ENCODE measurements around the gene CSNK1G2.

Gene CSNK1G2

GRCh38 chr19:1917146-1917545, 23.8 kb upstream of the CSNK1G2 start:
- Histone ChIP-seq H3K27ac (ENCODE audit: low read depth, low read length) (no peak overlapping the region), H3K27me3 (ENCODE audit: control insufficient read depth in 5 of 5, insufficient read depth in 4 of 5, low read length in 5 of 5) (no peaks in the 10 kb centered on the region), H3K9ac (ENCODE audit: low read length in 5 of 5) (no peak overlapping the region), H3K4me3 (ENCODE audit: low read depth in 1 of 5, low read length in 5 of 5) (no peak overlapping the region), H3K36me3 (ENCODE audit: control insufficient read depth in 5 of 5, insufficient read depth in 5 of 5, low read length in 5 of 5) (peaks cover 0 to 83% (median 54%) of the 10 kb centered on the region in 5 donors), H3K4me1 (ENCODE audit: control insufficient read depth in 5 of 5, insufficient read depth in 5 of 5, low read length in 5 of 5) (no peaks in the 10 kb centered on the region), H3K9me3 (ENCODE audit: control insufficient read depth in 5 of 5, low read length in 5 of 5) (no peaks in the 10 kb centered on the region)

DNA sequence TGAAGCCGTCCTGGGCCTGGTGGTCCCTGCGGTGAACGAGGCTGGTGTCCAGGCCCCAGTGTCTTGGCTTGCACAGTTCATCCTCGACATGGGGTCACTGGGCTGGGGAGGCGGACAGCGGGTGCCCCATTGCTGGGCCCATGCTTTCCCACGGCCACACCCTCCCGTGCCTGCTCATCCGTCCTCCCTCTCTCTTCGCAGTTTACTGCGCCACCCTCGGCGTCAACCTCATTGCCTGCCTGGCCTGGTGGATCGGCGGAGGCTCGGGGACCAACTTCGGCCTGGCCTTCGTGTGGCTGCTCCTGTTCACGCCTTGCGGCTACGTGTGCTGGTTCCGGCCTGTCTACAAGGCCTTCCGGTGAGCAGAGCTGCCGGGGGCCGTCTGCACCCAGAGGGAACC, 23.0 kb upstream of the CSNK1G2 start:
- no peaks in the 10 kb centered on the region for H3K4me1 ChIP-seq (ENCODE audit: control insufficient read depth in 5 of 5, insufficient read depth in 5 of 5, low read length in 5 of 5)
- no peaks in the 10 kb centered on the region for H3K27me3 ChIP-seq (ENCODE audit: control insufficient read depth in 5 of 5, insufficient read depth in 4 of 5, low read length in 5 of 5)
- H3K27ac ChIP-seq (ENCODE audit: low read depth, low read length): no peak overlapping the region
- H3K9me3 ChIP-seq (ENCODE audit: control insufficient read depth in 5 of 5, low read length in 5 of 5): peaks cover 0 to 4% (median 0%) of the 10 kb centered on the region in 5 donors
- H3K36me3 ChIP-seq (ENCODE audit: control insufficient read depth in 5 of 5, insufficient read depth in 5 of 5, low read length in 5 of 5): peaks cover 0 to 81% (median 54%) of the 10 kb centered on the region in 5 donors
- no peak overlapping the region for H3K4me3 ChIP-seq (ENCODE audit: low read depth in 1 of 5, low read length in 5 of 5)
- no peak overlapping the region for H3K9ac ChIP-seq (ENCODE audit: low read length in 5 of 5)

DNA sequence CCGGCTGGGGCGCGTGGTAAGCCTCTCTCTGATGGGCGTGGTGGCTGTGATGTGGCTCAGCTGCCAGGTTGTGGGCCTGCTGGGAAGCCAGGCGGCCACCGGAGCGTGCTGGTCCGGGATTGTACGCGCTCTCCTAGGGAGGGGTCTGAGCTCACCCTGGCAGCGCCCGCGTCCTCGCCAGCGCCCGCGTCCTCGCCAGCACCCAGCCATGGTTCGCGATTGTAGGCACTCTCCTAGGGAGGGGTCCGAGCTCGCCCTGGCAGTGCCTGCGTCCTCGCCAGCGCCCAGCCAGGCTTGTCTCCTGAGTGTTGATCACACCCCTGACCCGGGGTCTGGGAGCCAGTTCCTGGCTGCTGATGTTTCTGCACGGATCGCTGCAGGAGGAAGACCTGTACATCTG, 22.0 kb upstream of the CSNK1G2 start:
- Histone ChIP-seq H3K4me1 (ENCODE audit: control insufficient read depth in 5 of 5, insufficient read depth in 5 of 5, low read length in 5 of 5) (no peaks in the 10 kb centered on the region), H3K4me3 (ENCODE audit: low read depth in 1 of 5, low read length in 5 of 5) (no peak overlapping the region), H3K27ac (ENCODE audit: low read depth, low read length) (no peak overlapping the region), H3K9ac (ENCODE audit: low read length in 5 of 5) (no peak overlapping the region), H3K36me3 (ENCODE audit: control insufficient read depth in 5 of 5, insufficient read depth in 5 of 5, low read length in 5 of 5) (peaks cover 0 to 78% (median 50%) of the 10 kb centered on the region in 5 donors), H3K9me3 (ENCODE audit: control insufficient read depth in 5 of 5, low read length in 5 of 5) (peaks cover 0 to 4% (median 0%) of the 10 kb centered on the region in 5 donors), H3K27me3 (ENCODE audit: control insufficient read depth in 5 of 5, insufficient read depth in 4 of 5, low read length in 5 of 5) (no peaks in the 10 kb centered on the region)

- no peaks in the 10 kb centered on the region for H3K27me3 ChIP-seq (ENCODE audit: control insufficient read depth in 5 of 5, insufficient read depth in 4 of 5, low read length in 5 of 5)
- H3K36me3 ChIP-seq (ENCODE audit: control insufficient read depth in 5 of 5, insufficient read depth in 5 of 5, low read length in 5 of 5): peaks cover 0 to 79% (median 55%) of the 10 kb centered on the region in 5 donors
- H3K4me3 ChIP-seq (ENCODE audit: low read depth in 1 of 5, low read length in 5 of 5): no peak overlapping the region
- no peak overlapping the region for H3K27ac ChIP-seq (ENCODE audit: low read depth, low read length)
- H3K9ac ChIP-seq (ENCODE audit: low read length in 5 of 5): no peak overlapping the region
- no peaks in the 10 kb centered on the region for H3K4me1 ChIP-seq (ENCODE audit: control insufficient read depth in 5 of 5, insufficient read depth in 5 of 5, low read length in 5 of 5)
- peaks cover 0 to 4% (median 0%) of the 10 kb centered on the region in 5 donors for H3K9me3 ChIP-seq (ENCODE audit: control insufficient read depth in 5 of 5, low read length in 5 of 5)
Measured at GRCh38 chr19:1920644-1921043, 20.3 kb upstream of the CSNK1G2 start.

GRCh38 chr19:1921326-1921725, 19.6 kb upstream of the CSNK1G2 start:
- no peak overlapping the region for H3K9ac ChIP-seq (ENCODE audit: low read length in 5 of 5)
- peaks cover 0 to 4% (median 0%) of the 10 kb centered on the region in 5 donors for H3K9me3 ChIP-seq (ENCODE audit: control insufficient read depth in 5 of 5, low read length in 5 of 5)
- H3K4me3 ChIP-seq (ENCODE audit: low read depth in 1 of 5, low read length in 5 of 5): no peak overlapping the region
- no peak overlapping the region for H3K27ac ChIP-seq (ENCODE audit: low read depth, low read length)
- H3K4me1 ChIP-seq (ENCODE audit: control insufficient read depth in 5 of 5, insufficient read depth in 5 of 5, low read length in 5 of 5): no peaks in the 10 kb centered on the region
- H3K27me3 ChIP-seq (ENCODE audit: control insufficient read depth in 5 of 5, insufficient read depth in 4 of 5, low read length in 5 of 5): no peaks in the 10 kb centered on the region
- peaks cover 0 to 77% (median 55%) of the 10 kb centered on the region in 5 donors for H3K36me3 ChIP-seq (ENCODE audit: control insufficient read depth in 5 of 5, insufficient read depth in 5 of 5, low read length in 5 of 5)

- no peaks in the 10 kb centered on the region for H3K27me3 ChIP-seq (ENCODE audit: control insufficient read depth in 5 of 5, insufficient read depth in 4 of 5, low read length in 5 of 5)
- no peak overlapping the region for H3K4me3 ChIP-seq (ENCODE audit: low read depth in 1 of 5, low read length in 5 of 5)
- H3K27ac ChIP-seq (ENCODE audit: low read depth, low read length): no peak overlapping the region
- H3K36me3 ChIP-seq (ENCODE audit: control insufficient read depth in 5 of 5, insufficient read depth in 5 of 5, low read length in 5 of 5): peaks cover 0 to 76% (median 54%) of the 10 kb centered on the region in 5 donors
- no peak overlapping the region for H3K9ac ChIP-seq (ENCODE audit: low read length in 5 of 5)
- no peaks in the 10 kb centered on the region for H3K4me1 ChIP-seq (ENCODE audit: control insufficient read depth in 5 of 5, insufficient read depth in 5 of 5, low read length in 5 of 5)
- H3K9me3 ChIP-seq (ENCODE audit: control insufficient read depth in 5 of 5, low read length in 5 of 5): peaks cover 0 to 4% (median 0%) of the 10 kb centered on the region in 5 donors
Measured at GRCh38 chr19:1921825-1922224, 19.1 kb upstream of the CSNK1G2 start.

DNA sequence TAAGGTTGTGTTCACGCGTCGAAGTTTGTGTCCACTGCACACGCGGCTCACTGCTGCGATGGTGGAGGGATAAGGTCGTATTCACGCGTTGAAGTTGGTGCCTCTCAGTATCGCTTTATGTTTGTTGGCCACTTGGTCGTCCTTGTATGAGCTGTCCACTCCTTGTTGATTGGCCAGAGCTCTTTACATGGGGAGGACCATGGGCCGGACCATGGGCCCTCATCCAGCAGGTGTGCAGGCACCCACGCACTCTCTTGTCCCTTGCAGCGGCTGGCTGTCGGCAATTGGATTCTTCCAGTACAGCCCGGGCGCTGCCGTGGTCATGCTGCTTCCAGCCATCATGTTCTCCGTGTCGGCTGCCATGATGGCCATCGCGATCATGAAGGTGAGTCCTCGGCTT, 18.2 kb upstream of the CSNK1G2 start:
- Histone ChIP-seq H3K9ac (ENCODE audit: low read length in 5 of 5) (no peak overlapping the region), H3K9me3 (ENCODE audit: control insufficient read depth in 5 of 5, low read length in 5 of 5) (peaks cover 0 to 4% (median 0%) of the 10 kb centered on the region in 5 donors), H3K4me3 (ENCODE audit: low read depth in 1 of 5, low read length in 5 of 5) (no peak overlapping the region), H3K27ac (ENCODE audit: low read depth, low read length) (no peak overlapping the region), H3K4me1 (ENCODE audit: control insufficient read depth in 5 of 5, insufficient read depth in 5 of 5, low read length in 5 of 5) (no peaks in the 10 kb centered on the region), H3K27me3 (ENCODE audit: control insufficient read depth in 5 of 5, insufficient read depth in 4 of 5, low read length in 5 of 5) (no peaks in the 10 kb centered on the region), H3K36me3 (ENCODE audit: control insufficient read depth in 5 of 5, insufficient read depth in 5 of 5, low read length in 5 of 5) (peaks cover 0 to 69% (median 51%) of the 10 kb centered on the region in 5 donors)

DNA sequence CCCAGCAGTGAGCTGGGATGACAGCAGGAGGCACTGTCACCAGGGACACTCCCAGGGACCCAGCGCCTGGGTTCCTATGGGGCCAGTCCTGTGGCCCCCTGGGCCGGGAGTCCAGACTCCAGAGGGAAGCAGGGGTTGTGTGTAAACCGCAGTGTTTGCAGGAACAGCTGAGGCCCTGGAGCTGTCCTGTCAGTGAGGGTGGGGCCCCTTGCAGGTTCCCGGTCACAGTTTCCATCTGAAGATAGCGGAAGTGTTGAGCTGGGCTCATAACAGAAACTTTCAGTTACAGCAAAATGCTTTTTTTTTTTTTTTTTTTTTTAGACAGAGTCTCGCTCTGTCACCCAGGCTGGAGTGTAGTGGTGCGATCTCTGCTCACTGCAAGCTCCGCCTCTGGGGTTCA, 17.7 kb upstream of the CSNK1G2 start:
- Histone ChIP-seq H3K9ac (ENCODE audit: low read length in 5 of 5) (no peak overlapping the region), H3K27me3 (ENCODE audit: control insufficient read depth in 5 of 5, insufficient read depth in 4 of 5, low read length in 5 of 5) (no peaks in the 10 kb centered on the region), H3K4me3 (ENCODE audit: low read depth in 1 of 5, low read length in 5 of 5) (no peak overlapping the region), H3K9me3 (ENCODE audit: control insufficient read depth in 5 of 5, low read length in 5 of 5) (peaks cover 0 to 4% (median 0%) of the 10 kb centered on the region in 5 donors), H3K36me3 (ENCODE audit: control insufficient read depth in 5 of 5, insufficient read depth in 5 of 5, low read length in 5 of 5) (peaks cover 0 to 64% (median 46%) of the 10 kb centered on the region in 5 donors), H3K4me1 (ENCODE audit: control insufficient read depth in 5 of 5, insufficient read depth in 5 of 5, low read length in 5 of 5) (no peaks in the 10 kb centered on the region), H3K27ac (ENCODE audit: low read depth, low read length) (no peak overlapping the region)

DNA sequence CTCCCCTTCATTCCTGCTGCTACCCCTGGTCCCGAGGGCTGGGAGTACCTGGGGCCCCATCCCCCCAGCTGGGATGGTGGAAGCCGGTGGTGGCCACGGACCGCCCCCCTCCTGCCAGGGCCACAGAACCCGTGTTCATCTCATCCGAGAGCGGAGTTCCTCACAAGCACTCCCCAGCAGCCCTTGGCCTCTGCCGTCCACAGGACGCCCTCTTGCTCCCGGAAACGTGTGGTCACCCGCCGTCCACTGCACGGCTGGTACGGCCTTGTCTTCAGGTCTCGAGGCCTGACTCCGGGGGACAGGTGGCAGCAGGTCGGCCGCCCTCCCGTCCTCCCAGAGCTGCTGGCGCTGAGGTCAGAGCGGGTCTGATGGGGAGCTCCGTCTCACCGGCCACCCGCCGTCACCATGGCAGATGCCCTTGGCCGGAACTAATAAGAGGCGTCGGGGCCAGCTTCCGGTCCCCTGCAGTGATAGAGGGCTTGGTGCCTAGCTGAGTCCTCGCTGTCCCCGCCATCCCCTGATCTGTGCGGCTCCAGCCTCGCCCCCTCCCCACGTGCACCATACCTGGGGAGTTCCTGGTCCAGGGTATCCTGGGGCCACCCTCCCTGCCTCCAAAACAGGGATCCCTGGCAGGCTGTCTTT, 16.5 kb upstream of the CSNK1G2 start:
- H3K4me1 ChIP-seq (ENCODE audit: control insufficient read depth in 5 of 5, insufficient read depth in 5 of 5, low read length in 5 of 5): peaks cover 0 to 7% (median 5%) of the 10 kb centered on the region in 5 donors
- H3K9me3 ChIP-seq (ENCODE audit: control insufficient read depth in 5 of 5, low read length in 5 of 5): peaks cover 0 to 4% (median 0%) of the 10 kb centered on the region in 5 donors
- H3K27me3 ChIP-seq (ENCODE audit: control insufficient read depth in 5 of 5, insufficient read depth in 4 of 5, low read length in 5 of 5): no peaks in the 10 kb centered on the region
- no peak overlapping the region for H3K27ac ChIP-seq (ENCODE audit: low read depth, low read length)
- H3K9ac ChIP-seq (ENCODE audit: low read length in 5 of 5): no peak overlapping the region
- H3K4me3 ChIP-seq (ENCODE audit: low read depth in 1 of 5, low read length in 5 of 5): no peak overlapping the region
- H3K36me3 ChIP-seq (ENCODE audit: control insufficient read depth in 5 of 5, insufficient read depth in 5 of 5, low read length in 5 of 5): peaks cover 0 to 54% (median 40%) of the 10 kb centered on the region in 5 donors

- Histone ChIP-seq H3K9me3 (ENCODE audit: control insufficient read depth in 5 of 5, low read length in 5 of 5) (peaks cover 0 to 4% (median 0%) of the 10 kb centered on the region in 5 donors), H3K4me3 (ENCODE audit: low read depth in 1 of 5, low read length in 5 of 5) (no peak overlapping the region), H3K36me3 (ENCODE audit: control insufficient read depth in 5 of 5, insufficient read depth in 5 of 5, low read length in 5 of 5) (peaks cover 0 to 43% (median 32%) of the 10 kb centered on the region in 5 donors), H3K9ac (ENCODE audit: low read length in 5 of 5) (no peak overlapping the region), H3K27me3 (ENCODE audit: control insufficient read depth in 5 of 5, insufficient read depth in 4 of 5, low read length in 5 of 5) (no peaks in the 10 kb centered on the region), H3K4me1 (ENCODE audit: control insufficient read depth in 5 of 5, insufficient read depth in 5 of 5, low read length in 5 of 5) (peaks cover 0 to 15% (median 14%) of the 10 kb centered on the region in 5 donors), H3K27ac (ENCODE audit: low read depth, low read length) (no peak overlapping the region)
Measured at GRCh38 chr19:1925544-1925943, 15.4 kb upstream of the CSNK1G2 start.

All from subcutaneous abdominal adipose tissue (tissue), 5 donors.